Gastroesophageal sphincter (tissue), 3 donors: Measurements from ENCODE around the gene CSMD2.

Source experiments
- EP300 ChIP-seq: sonication (generic); formaldehyde crosslinking; IDR thresholded peaks from one replicate; pipeline ENCODE4 v1.6.1; 2017; ENCODE audit warnings: antibody characterized with exemption, mild to moderate bottlenecking
- POLR2A ChIP-seq, 2 donors: fragments of 450-650 bp; IDR thresholded peaks; one replicate each; pipeline ENCODE4 v1.6.1; 2017; ENCODE audit warnings: antibody characterized with exemption in 2 of 2, mild to moderate bottlenecking in 2 of 2, moderate library complexity in 1 of 2
- POLR2AphosphoS5 ChIP-seq: sonication (generic); formaldehyde crosslinking; IDR thresholded peaks from one replicate; pipeline ENCODE4 v1.6.1; 2017; ENCODE audit warnings: antibody characterized with exemption
- TF ChIP-seq, protein P1 (sequence below), 4 experiments: fragments of 200-600 bp in 2 of 4; fragments of 450-650 bp in 2 of 4; sonication (generic) in 1 of 4; IDR thresholded peaks; one replicate each; pipeline ENCODE4 v1.5.1; 2017 to 2019; ENCODE audit warnings: antibody characterized with exemption in 4 of 4, mild to moderate bottlenecking in 2 of 4, moderate library complexity in 2 of 4

DNA sequence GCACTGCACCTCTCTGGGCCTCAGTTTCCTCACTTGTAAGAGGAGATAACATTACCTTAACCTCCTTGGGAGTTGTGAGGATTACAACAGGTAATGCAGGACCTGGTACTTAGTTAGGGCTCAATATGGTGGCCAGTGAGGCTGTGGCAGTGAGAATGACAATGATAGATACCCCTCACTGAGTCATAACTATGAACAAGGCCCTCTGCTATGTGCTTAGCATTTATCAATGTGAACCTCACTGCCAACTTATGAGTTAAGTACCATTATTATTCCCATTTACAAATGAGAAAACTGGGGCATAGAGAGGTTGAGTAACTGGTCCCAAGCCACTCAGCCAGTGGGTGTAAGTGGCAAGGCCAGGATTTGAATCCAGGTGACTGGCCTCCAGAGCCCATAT, 236.8 kb downstream of the CSMD2 start:
- TF ChIP-seq POLR2A (IDR thresholded peaks at IDR 0.05) (no peak), EP300 (no peak), POLR2AphosphoS5 (no peak)
- TF ChIP-seq, protein P1, sequence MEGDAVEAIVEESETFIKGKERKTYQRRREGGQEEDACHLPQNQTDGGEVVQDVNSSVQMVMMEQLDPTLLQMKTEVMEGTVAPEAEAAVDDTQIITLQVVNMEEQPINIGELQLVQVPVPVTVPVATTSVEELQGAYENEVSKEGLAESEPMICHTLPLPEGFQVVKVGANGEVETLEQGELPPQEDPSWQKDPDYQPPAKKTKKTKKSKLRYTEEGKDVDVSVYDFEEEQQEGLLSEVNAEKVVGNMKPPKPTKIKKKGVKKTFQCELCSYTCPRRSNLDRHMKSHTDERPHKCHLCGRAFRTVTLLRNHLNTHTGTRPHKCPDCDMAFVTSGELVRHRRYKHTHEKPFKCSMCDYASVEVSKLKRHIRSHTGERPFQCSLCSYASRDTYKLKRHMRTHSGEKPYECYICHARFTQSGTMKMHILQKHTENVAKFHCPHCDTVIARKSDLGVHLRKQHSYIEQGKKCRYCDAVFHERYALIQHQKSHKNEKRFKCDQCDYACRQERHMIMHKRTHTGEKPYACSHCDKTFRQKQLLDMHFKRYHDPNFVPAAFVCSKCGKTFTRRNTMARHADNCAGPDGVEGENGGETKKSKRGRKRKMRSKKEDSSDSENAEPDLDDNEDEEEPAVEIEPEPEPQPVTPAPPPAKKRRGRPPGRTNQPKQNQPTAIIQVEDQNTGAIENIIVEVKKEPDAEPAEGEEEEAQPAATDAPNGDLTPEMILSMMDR (IDR thresholded peaks at IDR 0.05) = no peak
